ENCODE data around the gene POC1B. TPM values are rescaled to one million over a fixed set of nuclear protein-coding genes. Genes with fewer than 3 reads are reported as not detected.

POC1B gene
- total RNA-seq, 1 donor from 2014 or later: 15.3 TPM

DNA sequence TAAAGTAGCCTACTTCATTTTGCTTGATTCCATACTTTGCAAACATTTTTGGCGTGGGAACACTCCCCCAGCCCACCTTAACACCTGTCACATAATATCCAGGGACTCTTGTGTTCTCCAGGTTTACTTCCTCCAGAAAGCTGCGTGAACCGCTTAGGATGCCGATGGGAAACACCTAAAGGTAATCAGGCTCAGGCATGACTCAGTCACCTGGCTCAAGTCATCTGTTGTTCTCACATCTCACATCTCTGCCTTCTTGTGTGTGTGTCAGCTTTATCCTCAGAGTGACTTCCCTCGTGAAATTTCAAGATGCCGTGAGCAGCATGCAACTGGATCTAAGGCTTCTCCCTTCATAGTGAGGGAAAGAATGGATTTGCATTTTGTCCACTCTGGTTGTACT lies 125.4 kb downstream of the POC1B start:
- H3K27ac Mint-ChIP-seq: no peak overlapping the region
- no peak for DNase-seq (ENCODE audit: extremely low spot score, unreplicated experiment)
- no peaks in the 10 kb centered on the region for H3K27me3 Mint-ChIP-seq
- H3K4me1 Mint-ChIP-seq (ENCODE audit: unreplicated experiment): no peaks in the 10 kb centered on the region
- no peak overlapping the region for H3K4me3 Mint-ChIP-seq
- TF ChIP-seq, protein P1, sequence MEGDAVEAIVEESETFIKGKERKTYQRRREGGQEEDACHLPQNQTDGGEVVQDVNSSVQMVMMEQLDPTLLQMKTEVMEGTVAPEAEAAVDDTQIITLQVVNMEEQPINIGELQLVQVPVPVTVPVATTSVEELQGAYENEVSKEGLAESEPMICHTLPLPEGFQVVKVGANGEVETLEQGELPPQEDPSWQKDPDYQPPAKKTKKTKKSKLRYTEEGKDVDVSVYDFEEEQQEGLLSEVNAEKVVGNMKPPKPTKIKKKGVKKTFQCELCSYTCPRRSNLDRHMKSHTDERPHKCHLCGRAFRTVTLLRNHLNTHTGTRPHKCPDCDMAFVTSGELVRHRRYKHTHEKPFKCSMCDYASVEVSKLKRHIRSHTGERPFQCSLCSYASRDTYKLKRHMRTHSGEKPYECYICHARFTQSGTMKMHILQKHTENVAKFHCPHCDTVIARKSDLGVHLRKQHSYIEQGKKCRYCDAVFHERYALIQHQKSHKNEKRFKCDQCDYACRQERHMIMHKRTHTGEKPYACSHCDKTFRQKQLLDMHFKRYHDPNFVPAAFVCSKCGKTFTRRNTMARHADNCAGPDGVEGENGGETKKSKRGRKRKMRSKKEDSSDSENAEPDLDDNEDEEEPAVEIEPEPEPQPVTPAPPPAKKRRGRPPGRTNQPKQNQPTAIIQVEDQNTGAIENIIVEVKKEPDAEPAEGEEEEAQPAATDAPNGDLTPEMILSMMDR (conservative IDR thresholded peaks at IDR 0.05): no peak
- no peaks in the 10 kb centered on the region for H3K36me3 Mint-ChIP-seq
- H3K9me3 Mint-ChIP-seq: no peaks in the 10 kb centered on the region

DNA sequence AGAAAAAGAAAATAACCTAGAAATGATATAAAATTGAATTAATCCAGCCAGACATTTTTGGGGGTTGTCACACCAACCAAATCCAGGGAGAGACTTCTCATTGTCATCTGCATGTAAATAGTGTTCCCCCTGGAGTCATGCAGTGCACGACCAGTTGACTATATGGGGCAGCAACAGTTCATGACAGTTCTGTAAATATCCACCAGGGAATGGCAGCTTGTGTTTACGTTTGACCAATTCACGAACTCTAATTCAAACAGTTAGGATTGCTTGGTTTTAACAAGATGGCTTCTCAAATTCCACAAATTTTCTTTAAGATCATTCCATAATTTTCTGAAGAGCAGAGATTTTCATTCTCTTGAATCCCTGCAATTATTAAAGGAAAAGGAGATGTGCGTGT lies 130.1 kb downstream of the POC1B start:
- peaks cover 4% of the 10 kb centered on the region for H3K9me3 Mint-ChIP-seq
- no peak overlapping the region for H3K27ac Mint-ChIP-seq
- no peaks in the 10 kb centered on the region for H3K27me3 Mint-ChIP-seq
- H3K4me3 Mint-ChIP-seq: no peak overlapping the region
- H3K36me3 Mint-ChIP-seq: no peaks in the 10 kb centered on the region
- peaks cover 17% of the 10 kb centered on the region for H3K4me1 Mint-ChIP-seq (ENCODE audit: unreplicated experiment)
- TF ChIP-seq, protein P1 (conservative IDR thresholded peaks at IDR 0.05): peak; percentile 37
- DNase-seq (ENCODE audit: extremely low spot score, unreplicated experiment): no peak

DNA sequence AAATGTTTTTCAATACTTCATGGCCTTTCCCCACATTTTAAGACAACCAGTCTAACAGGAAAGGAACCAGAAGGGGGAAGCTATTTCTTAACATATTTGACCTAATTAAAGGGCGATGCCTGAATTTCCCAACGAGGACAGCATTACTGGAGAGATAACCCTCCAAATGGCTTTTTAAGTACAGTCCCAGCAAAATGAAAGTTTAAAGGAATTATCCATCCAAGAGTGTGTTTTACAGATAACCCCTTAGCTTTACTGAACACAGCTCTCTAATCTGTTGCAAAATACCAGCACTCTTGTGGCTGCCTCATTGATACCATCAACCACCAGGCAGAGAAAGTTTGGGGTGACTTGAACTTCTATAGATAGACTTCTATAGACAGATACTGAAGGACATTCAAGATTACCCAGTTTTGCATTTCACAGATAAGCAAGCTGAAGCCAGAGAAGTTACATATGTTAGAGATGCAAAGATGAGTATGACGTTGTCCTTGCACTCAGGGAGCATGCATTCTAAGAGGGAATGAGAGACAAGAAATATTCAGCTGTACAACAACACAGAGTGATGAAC lies 132.2 kb downstream of the POC1B start:
- H3K27ac Mint-ChIP-seq: peak overlapping the region; percentile 66
- no peaks in the 10 kb centered on the region for H3K36me3 Mint-ChIP-seq
- H3K4me1 Mint-ChIP-seq (ENCODE audit: unreplicated experiment): peaks cover 30% of the 10 kb centered on the region
- no peak for DNase-seq (ENCODE audit: extremely low spot score, unreplicated experiment)
- no peaks in the 10 kb centered on the region for H3K27me3 Mint-ChIP-seq
- no peak overlapping the region for H3K4me3 Mint-ChIP-seq
- TF ChIP-seq, protein P1 (conservative IDR thresholded peaks at IDR 0.05): no peak
- peaks cover 4% of the 10 kb centered on the region for H3K9me3 Mint-ChIP-seq

DNA sequence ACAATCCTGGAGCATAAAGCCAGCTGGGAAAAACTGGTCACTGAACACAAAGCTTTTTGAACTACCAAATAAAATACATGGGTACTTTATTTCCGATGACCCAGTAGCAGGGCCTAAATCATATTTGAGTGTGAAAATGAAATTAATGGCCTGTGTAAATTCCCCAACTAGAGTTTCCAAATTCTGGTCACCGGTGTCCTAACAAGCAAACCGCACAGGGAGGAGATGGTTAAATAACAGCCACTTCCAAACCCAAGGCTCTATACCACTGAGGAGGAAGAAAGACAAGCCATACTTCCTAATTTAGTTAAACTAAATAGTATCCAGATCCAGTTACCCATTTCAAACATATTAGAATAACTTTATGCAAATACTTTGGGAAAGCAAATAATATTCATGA lies 133.5 kb downstream of the POC1B start:
- TF ChIP-seq, protein P1 (conservative IDR thresholded peaks at IDR 0.05): no peak
- Mint-ChIP-seq H3K27ac (no peak overlapping the region), H3K4me3 (no peak overlapping the region), H3K9me3 (peaks cover 4% of the 10 kb centered on the region), H3K36me3 (no peaks in the 10 kb centered on the region), H3K27me3 (no peaks in the 10 kb centered on the region), H3K4me1 (ENCODE audit: unreplicated experiment) (peaks cover 30% of the 10 kb centered on the region)
- no peak for DNase-seq (ENCODE audit: extremely low spot score, unreplicated experiment)

DNA sequence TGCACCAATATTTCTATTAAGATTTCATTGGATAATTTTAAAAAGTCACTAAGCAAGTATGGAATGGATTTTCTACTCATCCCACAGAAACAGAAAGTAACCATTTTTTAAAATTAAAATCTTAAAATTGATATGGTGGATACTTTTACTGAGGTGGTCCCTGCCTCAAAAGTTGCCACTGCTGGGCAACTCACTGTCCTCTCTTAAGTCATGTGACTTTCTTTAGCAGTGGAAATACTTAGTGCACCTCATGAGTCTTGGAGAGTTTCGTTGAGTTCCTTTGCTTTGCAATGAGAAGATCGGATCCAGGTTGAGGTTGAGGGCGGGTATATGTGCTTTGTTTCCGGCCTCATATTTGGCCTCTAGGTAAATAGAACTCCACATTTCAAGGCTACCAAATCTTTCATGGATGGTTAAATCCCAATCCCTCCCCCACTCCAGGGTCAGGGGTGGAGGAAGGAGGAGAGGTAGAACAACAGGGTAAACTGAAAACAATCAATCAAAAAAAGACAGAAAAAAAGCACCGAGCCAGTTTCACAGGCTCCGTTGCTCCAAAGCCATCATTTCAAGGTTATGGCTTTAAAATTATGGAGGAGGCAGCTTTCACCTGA lies 134.0 kb downstream of the POC1B start:
- H3K27ac Mint-ChIP-seq: no peak overlapping the region
- DNase-seq (ENCODE audit: extremely low spot score, unreplicated experiment): no peak
- no peaks in the 10 kb centered on the region for H3K36me3 Mint-ChIP-seq
- TF ChIP-seq, protein P1 (conservative IDR thresholded peaks at IDR 0.05): no peak
- H3K4me1 Mint-ChIP-seq (ENCODE audit: unreplicated experiment): peaks cover 33% of the 10 kb centered on the region
- H3K27me3 Mint-ChIP-seq: no peaks in the 10 kb centered on the region
- peak overlapping the region; percentile 49 for H3K4me3 Mint-ChIP-seq
- peaks cover 4% of the 10 kb centered on the region for H3K9me3 Mint-ChIP-seq
